GM10266 (cell line): Measurements from ENCODE around the gene RPS19.
"Not testable (repeated sequence)": the region's sequence is repeated elsewhere in the genome, so short reads cannot be mapped to it uniquely, and the experiment has no call there.

Source experiments
- DNase-seq: peaks from one replicate; pipeline ENCODE4 v3.0.0; 2012; ENCODE audit errors: extremely low spot score
- CTCF ChIP-seq: IDR thresholded peaks from 2 replicates; pipeline ENCODE4 v1.5.1; 2012; ENCODE audit warnings: mild to moderate bottlenecking, low read depth; ENCODE audit not compliant: control insufficient read depth, insufficient read depth; ENCODE audit errors: missing control alignments

RPS19 gene

GRCh38 chr19:41872384-41872774 is 12.3 kb downstream of the RPS19 start:
- no peak for DNase-seq
- TF ChIP-seq CTCF: no peak

- peak; percentile 92 for TF ChIP-seq CTCF
- DNase-seq: no peak
These were observed 13.0 kb downstream of the RPS19 start for GRCh38 chr19:41872775-41873647.

GRCh38 chr19:41875973-41876372 is 15.9 kb downstream of the RPS19 start:
- not testable (repeated sequence) for DNase-seq

- peak; percentile 83 for DNase-seq
- no peak for TF ChIP-seq CTCF
These were observed 17.1 kb downstream of the RPS19 start, which contains the start of gene CD79A for GRCh38 chr19:41876847-41877832. CD79A (plus strand) TSS chr19:41877279; CDS start chr19:41877305, 26 bp downstream.

GRCh38 chr19:41877916-41878905 is 18.2 kb downstream of the RPS19 start:
- TF ChIP-seq CTCF: peak; percentile 3
- DNase-seq: peak; percentile 77

- no peak for DNase-seq
- TF ChIP-seq CTCF: no peak
These were observed 19.0 kb downstream of the RPS19 start for GRCh38 chr19:41879080-41879479.
